WTC11 (cell line): ENCODE data around the gene AGPS.

Source experiments
- CBFB ChIP-seq: sonication (generic); formaldehyde crosslinking; IDR thresholded peaks from 2 replicates; pipeline ENCODE4 v1.8.1; 2022; ENCODE audit warnings: mild to moderate bottlenecking, low read depth, missing genetic modification reagents
- CREB1 ChIP-seq: sonication (generic); formaldehyde crosslinking; IDR thresholded peaks from 2 replicates; pipeline ENCODE4 v1.8.0; 2023; ENCODE audit warnings: mild to moderate bottlenecking, missing genetic modification reagents
- CTCF ChIP-seq: fragments of 200-600 bp; IDR thresholded peaks from 2 replicates; pipeline ENCODE4 v1.8.0; 2022; ENCODE audit warnings: antibody characterized with exemption
- GRHL2 ChIP-seq: fragments of 250-450 bp; sonication (Bioruptor Pico); IDR thresholded peaks from 2 replicates; pipeline ENCODE4 v1.8.0; 2022; ENCODE audit warnings: mild to moderate bottlenecking, moderate library complexity; ENCODE audit not compliant: insufficient replicate concordance, severe bottlenecking
- JUN ChIP-seq: sonication (generic); formaldehyde crosslinking; IDR thresholded peaks from 2 replicates; pipeline ENCODE4 v1.8.0; 2023; ENCODE audit warnings: mild to moderate bottlenecking, missing genetic modification reagents
- NR2C2 ChIP-seq: sonication (generic); formaldehyde crosslinking; IDR thresholded peaks from 2 replicates; pipeline ENCODE4 v1.8.0; 2022; ENCODE audit warnings: mild to moderate bottlenecking, missing genetic modification reagents
- PREB ChIP-seq: sonication (generic); formaldehyde crosslinking; IDR thresholded peaks from 2 replicates; pipeline ENCODE4 v1.8.1; 2022; ENCODE audit warnings: mild to moderate bottlenecking, missing genetic modification reagents, moderate library complexity, borderline replicate concordance
- TEAD4 ChIP-seq: sonication (generic); formaldehyde crosslinking; IDR thresholded peaks from 2 replicates; pipeline ENCODE4 v1.8.0; 2022; ENCODE audit warnings: mild to moderate bottlenecking, missing genetic modification reagents
- ZNF121 ChIP-seq: sonication (generic); formaldehyde crosslinking; IDR thresholded peaks from 2 replicates; pipeline ENCODE4 v1.8.0; 2023; ENCODE audit warnings: missing genetic modification reagents
- TF ChIP-seq, protein P1 (sequence below): sonication (generic); formaldehyde crosslinking; IDR thresholded peaks from 2 replicates; pipeline ENCODE4 v1.8.1; 2022; ENCODE audit warnings: low read depth, missing genetic modification reagents, borderline replicate concordance
- TF ChIP-seq, protein P2 (sequence below): sonication (generic); formaldehyde crosslinking; IDR thresholded peaks from 2 replicates; pipeline ENCODE4 v1.8.0; 2022; ENCODE audit warnings: mild to moderate bottlenecking, missing genetic modification reagents
- TF ChIP-seq, protein P3 (sequence below): sonication (generic); formaldehyde crosslinking; IDR thresholded peaks from 2 replicates; pipeline ENCODE4 v1.8.0; 2022; ENCODE audit warnings: missing genetic modification reagents
- TF ChIP-seq, protein P4 (sequence below): sonication (generic); formaldehyde crosslinking; IDR thresholded peaks from 2 replicates; pipeline ENCODE4 v1.8.1; 2022; ENCODE audit warnings: low read depth, mild to moderate bottlenecking, moderate library complexity, missing genetic modification reagents, borderline replicate concordance
- TF ChIP-seq, protein P5 (sequence below): sonication (generic); formaldehyde crosslinking; IDR thresholded peaks from 2 replicates; pipeline ENCODE4 v1.8.0; 2022; ENCODE audit warnings: mild to moderate bottlenecking, missing genetic modification reagents

DNA sequence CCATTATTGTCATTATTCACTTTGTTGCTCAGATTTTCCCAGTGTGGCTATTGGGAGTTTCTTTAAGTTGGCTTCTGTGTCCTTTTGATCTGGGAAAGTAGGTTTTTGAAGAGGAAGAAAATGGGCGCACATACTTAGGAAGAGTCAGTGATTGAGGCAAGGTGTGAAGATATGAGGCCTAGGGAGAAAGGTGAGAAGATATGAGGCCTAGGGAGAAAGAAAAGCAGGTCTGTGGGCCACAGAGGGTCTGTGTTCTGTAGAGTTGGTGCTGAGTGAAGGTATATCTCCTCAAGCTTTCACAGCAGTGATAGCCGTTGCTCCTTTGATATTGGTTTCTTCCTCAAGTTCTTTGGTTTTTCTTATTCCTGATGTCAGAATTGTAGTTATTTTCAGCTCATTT lies 126.2 kb downstream of the AGPS start:
- TF ChIP-seq JUN (CRISPR knock-in tag) (no peak), CTCF (no peak), ZNF121 (no peak), NR2C2 (CRISPR knock-in tag) (no peak), GRHL2 (CRISPR knock-in tag) (no peak), PREB (no peak), CREB1 (CRISPR knock-in tag) (no peak), CBFB (CRISPR knock-in tag) (no peak), TEAD4 (CRISPR knock-in tag) (no peak)
- TF ChIP-seq, protein P1, sequence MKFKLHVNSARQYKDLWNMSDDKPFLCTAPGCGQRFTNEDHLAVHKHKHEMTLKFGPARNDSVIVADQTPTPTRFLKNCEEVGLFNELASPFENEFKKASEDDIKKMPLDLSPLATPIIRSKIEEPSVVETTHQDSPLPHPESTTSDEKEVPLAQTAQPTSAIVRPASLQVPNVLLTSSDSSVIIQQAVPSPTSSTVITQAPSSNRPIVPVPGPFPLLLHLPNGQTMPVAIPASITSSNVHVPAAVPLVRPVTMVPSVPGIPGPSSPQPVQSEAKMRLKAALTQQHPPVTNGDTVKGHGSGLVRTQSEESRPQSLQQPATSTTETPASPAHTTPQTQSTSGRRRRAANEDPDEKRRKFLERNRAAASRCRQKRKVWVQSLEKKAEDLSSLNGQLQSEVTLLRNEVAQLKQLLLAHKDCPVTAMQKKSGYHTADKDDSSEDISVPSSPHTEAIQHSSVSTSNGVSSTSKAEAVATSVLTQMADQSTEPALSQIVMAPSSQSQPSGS (CRISPR knock-in tag) = no peak
- TF ChIP-seq, protein P2, sequence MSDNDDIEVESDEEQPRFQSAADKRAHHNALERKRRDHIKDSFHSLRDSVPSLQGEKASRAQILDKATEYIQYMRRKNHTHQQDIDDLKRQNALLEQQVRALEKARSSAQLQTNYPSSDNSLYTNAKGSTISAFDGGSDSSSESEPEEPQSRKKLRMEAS (CRISPR knock-in tag) = no peak
- TF ChIP-seq, protein P3, sequence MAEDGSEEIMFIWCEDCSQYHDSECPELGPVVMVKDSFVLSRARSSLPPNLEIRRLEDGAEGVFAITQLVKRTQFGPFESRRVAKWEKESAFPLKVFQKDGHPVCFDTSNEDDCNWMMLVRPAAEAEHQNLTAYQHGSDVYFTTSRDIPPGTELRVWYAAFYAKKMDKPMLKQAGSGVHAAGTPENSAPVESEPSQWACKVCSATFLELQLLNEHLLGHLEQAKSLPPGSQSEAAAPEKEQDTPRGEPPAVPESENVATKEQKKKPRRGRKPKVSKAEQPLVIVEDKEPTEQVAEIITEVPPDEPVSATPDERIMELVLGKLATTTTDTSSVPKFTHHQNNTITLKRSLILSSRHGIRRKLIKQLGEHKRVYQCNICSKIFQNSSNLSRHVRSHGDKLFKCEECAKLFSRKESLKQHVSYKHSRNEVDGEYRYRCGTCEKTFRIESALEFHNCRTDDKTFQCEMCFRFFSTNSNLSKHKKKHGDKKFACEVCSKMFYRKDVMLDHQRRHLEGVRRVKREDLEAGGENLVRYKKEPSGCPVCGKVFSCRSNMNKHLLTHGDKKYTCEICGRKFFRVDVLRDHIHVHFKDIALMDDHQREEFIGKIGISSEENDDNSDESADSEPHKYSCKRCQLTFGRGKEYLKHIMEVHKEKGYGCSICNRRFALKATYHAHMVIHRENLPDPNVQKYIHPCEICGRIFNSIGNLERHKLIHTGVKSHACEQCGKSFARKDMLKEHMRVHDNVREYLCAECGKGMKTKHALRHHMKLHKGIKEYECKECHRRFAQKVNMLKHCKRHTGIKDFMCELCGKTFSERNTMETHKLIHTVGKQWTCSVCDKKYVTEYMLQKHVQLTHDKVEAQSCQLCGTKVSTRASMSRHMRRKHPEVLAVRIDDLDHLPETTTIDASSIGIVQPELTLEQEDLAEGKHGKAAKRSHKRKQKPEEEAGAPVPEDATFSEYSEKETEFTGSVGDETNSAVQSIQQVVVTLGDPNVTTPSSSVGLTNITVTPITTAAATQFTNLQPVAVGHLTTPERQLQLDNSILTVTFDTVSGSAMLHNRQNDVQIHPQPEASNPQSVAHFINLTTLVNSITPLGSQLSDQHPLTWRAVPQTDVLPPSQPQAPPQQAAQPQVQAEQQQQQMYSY (CRISPR knock-in tag) = no peak
- TF ChIP-seq, protein P4, sequence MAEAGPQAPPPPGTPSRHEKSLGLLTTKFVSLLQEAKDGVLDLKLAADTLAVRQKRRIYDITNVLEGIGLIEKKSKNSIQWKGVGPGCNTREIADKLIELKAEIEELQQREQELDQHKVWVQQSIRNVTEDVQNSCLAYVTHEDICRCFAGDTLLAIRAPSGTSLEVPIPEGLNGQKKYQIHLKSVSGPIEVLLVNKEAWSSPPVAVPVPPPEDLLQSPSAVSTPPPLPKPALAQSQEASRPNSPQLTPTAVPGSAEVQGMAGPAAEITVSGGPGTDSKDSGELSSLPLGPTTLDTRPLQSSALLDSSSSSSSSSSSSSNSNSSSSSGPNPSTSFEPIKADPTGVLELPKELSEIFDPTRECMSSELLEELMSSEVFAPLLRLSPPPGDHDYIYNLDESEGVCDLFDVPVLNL (CRISPR knock-in tag) = no peak
- TF ChIP-seq, protein P5, sequence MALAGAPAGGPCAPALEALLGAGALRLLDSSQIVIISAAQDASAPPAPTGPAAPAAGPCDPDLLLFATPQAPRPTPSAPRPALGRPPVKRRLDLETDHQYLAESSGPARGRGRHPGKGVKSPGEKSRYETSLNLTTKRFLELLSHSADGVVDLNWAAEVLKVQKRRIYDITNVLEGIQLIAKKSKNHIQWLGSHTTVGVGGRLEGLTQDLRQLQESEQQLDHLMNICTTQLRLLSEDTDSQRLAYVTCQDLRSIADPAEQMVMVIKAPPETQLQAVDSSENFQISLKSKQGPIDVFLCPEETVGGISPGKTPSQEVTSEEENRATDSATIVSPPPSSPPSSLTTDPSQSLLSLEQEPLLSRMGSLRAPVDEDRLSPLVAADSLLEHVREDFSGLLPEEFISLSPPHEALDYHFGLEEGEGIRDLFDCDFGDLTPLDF (CRISPR knock-in tag) = no peak
